HCT116 (cell line): ENCODE results near the gene C12orf57.

Experiments
- CEBPB ChIP-seq: IDR thresholded peaks from 2 replicates; pipeline ENCODE4 v1.6.1; 2012; ENCODE audit warnings: low read depth
- EZH2 ChIP-seq: fragments of 200-600 bp; sonication (generic); IDR thresholded peaks from 2 replicates; pipeline ENCODE4 v1.6.1; 2017; ENCODE audit warnings: antibody characterized with exemption, mixed run types
- EZH2phosphoT487 ChIP-seq: fragments of 200-600 bp; IDR thresholded peaks from 2 replicates; pipeline ENCODE4 v1.6.1; 2018; ENCODE audit warnings: antibody characterized with exemption, borderline replicate concordance
- POLR2A ChIP-seq: IDR thresholded peaks from 2 replicates; pipeline ENCODE4 v1.7.0; 2011; ENCODE audit warnings: borderline replicate concordance; ENCODE audit not compliant: insufficient read depth, insufficient read length; ENCODE audit errors: extremely low read depth
- POLR2AphosphoS5 ChIP-seq: IDR thresholded peaks from 2 replicates; pipeline ENCODE4 v1.6.1; 2011; ENCODE audit warnings: mild to moderate bottlenecking, low read depth, low read length, moderate library complexity
- RAD21 ChIP-seq: IDR thresholded peaks from 2 replicates; pipeline ENCODE4 v1.6.1; 2012; ENCODE audit warnings: low read depth, mild to moderate bottlenecking
- SP1 ChIP-seq: IDR thresholded peaks from 2 replicates; pipeline ENCODE4 v1.6.1; 2012; ENCODE audit warnings: low read depth
- TCF7L2 ChIP-seq: IDR thresholded peaks from 2 replicates; pipeline ENCODE4 v1.7.0; 2011; ENCODE audit warnings: borderline replicate concordance, inconsistent platforms; ENCODE audit not compliant: insufficient read depth, insufficient read length; ENCODE audit errors: extremely low read depth
- ZBTB33 ChIP-seq: IDR thresholded peaks from 2 replicates; pipeline ENCODE4 v1.6.1; 2011; ENCODE audit warnings: mild to moderate bottlenecking, low read length, moderate library complexity; ENCODE audit not compliant: insufficient replicate concordance; ENCODE audit errors: extremely low read depth
- ZFX ChIP-seq: fragments of 450-650 bp; IDR thresholded peaks from 2 replicates; pipeline ENCODE4 v1.6.1; 2017
- TF ChIP-seq, protein P1 (sequence below), 3 experiments: fragments of 200-600 bp in 1 of 3; sonication (generic) in 1 of 3; IDR thresholded peaks in 2 of 3; conservative IDR thresholded peaks in 1 of 3; 2 replicates each; pipeline ENCODE4 v1.5.1; 2012 to 2017; ENCODE audit warnings: low read depth in 2 of 3, low read length in 2 of 3, antibody characterized with exemption in 1 of 3, borderline replicate concordance in 1 of 3, control low read depth in 1 of 3, mild to moderate bottlenecking in 1 of 3, mixed read lengths in 1 of 3, mixed run types in 1 of 3, moderate library complexity in 1 of 3; ENCODE audit not compliant: insufficient read depth in 1 of 3

- TF ChIP-seq, protein P1, sequence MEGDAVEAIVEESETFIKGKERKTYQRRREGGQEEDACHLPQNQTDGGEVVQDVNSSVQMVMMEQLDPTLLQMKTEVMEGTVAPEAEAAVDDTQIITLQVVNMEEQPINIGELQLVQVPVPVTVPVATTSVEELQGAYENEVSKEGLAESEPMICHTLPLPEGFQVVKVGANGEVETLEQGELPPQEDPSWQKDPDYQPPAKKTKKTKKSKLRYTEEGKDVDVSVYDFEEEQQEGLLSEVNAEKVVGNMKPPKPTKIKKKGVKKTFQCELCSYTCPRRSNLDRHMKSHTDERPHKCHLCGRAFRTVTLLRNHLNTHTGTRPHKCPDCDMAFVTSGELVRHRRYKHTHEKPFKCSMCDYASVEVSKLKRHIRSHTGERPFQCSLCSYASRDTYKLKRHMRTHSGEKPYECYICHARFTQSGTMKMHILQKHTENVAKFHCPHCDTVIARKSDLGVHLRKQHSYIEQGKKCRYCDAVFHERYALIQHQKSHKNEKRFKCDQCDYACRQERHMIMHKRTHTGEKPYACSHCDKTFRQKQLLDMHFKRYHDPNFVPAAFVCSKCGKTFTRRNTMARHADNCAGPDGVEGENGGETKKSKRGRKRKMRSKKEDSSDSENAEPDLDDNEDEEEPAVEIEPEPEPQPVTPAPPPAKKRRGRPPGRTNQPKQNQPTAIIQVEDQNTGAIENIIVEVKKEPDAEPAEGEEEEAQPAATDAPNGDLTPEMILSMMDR (IDR thresholded peaks at IDR 0.05 in 2 of 3, conservative IDR thresholded peaks at IDR 0.05 in 1 of 3; ENCODE audit: borderline replicate concordance in 1 of 3, insufficient read depth in 1 of 3, low read depth in 2 of 3, low read length in 2 of 3), result no peak
- TF ChIP-seq TCF7L2, result no peak
- no peak for TF ChIP-seq POLR2A
- TF ChIP-seq POLR2AphosphoS5, result no peak
- TF ChIP-seq ZBTB33, result no peak
- no peak for TF ChIP-seq RAD21
- no peak for TF ChIP-seq EZH2phosphoT487
- TF ChIP-seq EZH2, result no peak
- no peak for TF ChIP-seq ZFX
- no peak for TF ChIP-seq CEBPB
- TF ChIP-seq SP1, result no peak
Measured at GRCh38 chr12:6941782-6942181, 2.0 kb upstream of the C12orf57 start.
